ENCODE results near the gene FNTB. TPM values are rescaled to one million over a fixed set of nuclear protein-coding genes. Genes with fewer than 3 reads are reported as not detected.

FNTB gene
- total RNA-seq, 1 donor from 2014 or later, result 21.6 TPM

GRCh38 chr14:65092349-65092748 lies 105.7 kb downstream of the FNTB start:
- Mint-ChIP-seq H3K27ac (ENCODE audit: unreplicated experiment) (no peak overlapping the region), H3K9me3 (ENCODE audit: low read depth) (peaks cover 2% of the 10 kb centered on the region), H3K27me3 (ENCODE audit: low read depth) (no peaks in the 10 kb centered on the region), H3K4me1 (ENCODE audit: low read depth) (peaks cover 22% of the 10 kb centered on the region), H3K36me3 (ENCODE audit: low read depth) (peaks cover 39% of the 10 kb centered on the region), H3K4me3 (ENCODE audit: unreplicated experiment) (no peak overlapping the region)
- DNase-seq (ENCODE audit: low spot score), result no peak
- no peak for TF ChIP-seq CTCF (IDR thresholded peaks at IDR 0.05)

- H3K4me3 Mint-ChIP-seq (ENCODE audit: unreplicated experiment), result no peak overlapping the region
- peak overlapping the region; percentile 59 for H3K27ac Mint-ChIP-seq (ENCODE audit: unreplicated experiment)
- H3K9me3 Mint-ChIP-seq (ENCODE audit: low read depth), result no peaks in the 10 kb centered on the region
- H3K27me3 Mint-ChIP-seq (ENCODE audit: low read depth), result no peaks in the 10 kb centered on the region
- DNase-seq (ENCODE audit: low spot score), result no peak
- peaks cover 29% of the 10 kb centered on the region for H3K36me3 Mint-ChIP-seq (ENCODE audit: low read depth)
- TF ChIP-seq CTCF (IDR thresholded peaks at IDR 0.05), result no peak
- H3K4me1 Mint-ChIP-seq (ENCODE audit: low read depth), result peaks cover 39% of the 10 kb centered on the region
These were observed 109.0 kb downstream of the FNTB start for GRCh38 chr14:65095633-65096205.

GRCh38 chr14:65096323-65097089 lies 109.8 kb downstream of the FNTB start:
- Mint-ChIP-seq H3K9me3 (ENCODE audit: low read depth) (no peaks in the 10 kb centered on the region), H3K27me3 (ENCODE audit: low read depth) (no peaks in the 10 kb centered on the region), H3K36me3 (ENCODE audit: low read depth) (peaks cover 23% of the 10 kb centered on the region), H3K4me1 (ENCODE audit: low read depth) (peaks cover 46% of the 10 kb centered on the region), H3K27ac (ENCODE audit: unreplicated experiment) (peak overlapping the region; percentile 59), H3K4me3 (ENCODE audit: unreplicated experiment) (no peak overlapping the region)
- DNase-seq (ENCODE audit: low spot score), result no peak
- TF ChIP-seq CTCF (IDR thresholded peaks at IDR 0.05), result no peak

GRCh38 chr14:65098586-65098985 lies 111.9 kb downstream of the FNTB start:
- peaks cover 52% of the 10 kb centered on the region for H3K4me1 Mint-ChIP-seq (ENCODE audit: low read depth)
- H3K9me3 Mint-ChIP-seq (ENCODE audit: low read depth), result no peaks in the 10 kb centered on the region
- TF ChIP-seq CTCF (IDR thresholded peaks at IDR 0.05), result no peak
- peaks cover 10% of the 10 kb centered on the region for H3K36me3 Mint-ChIP-seq (ENCODE audit: low read depth)
- H3K4me3 Mint-ChIP-seq (ENCODE audit: unreplicated experiment), result no peak overlapping the region
- DNase-seq (ENCODE audit: low spot score), result no peak
- H3K27ac Mint-ChIP-seq (ENCODE audit: unreplicated experiment), result peak overlapping the region; percentile 65
- H3K27me3 Mint-ChIP-seq (ENCODE audit: low read depth), result no peaks in the 10 kb centered on the region

- Mint-ChIP-seq H3K4me1 (ENCODE audit: low read depth) (peaks cover 42% of the 10 kb centered on the region), H3K27ac (ENCODE audit: unreplicated experiment) (peak overlapping the region; percentile 77), H3K4me3 (ENCODE audit: unreplicated experiment) (peak overlapping the region; percentile 82), H3K27me3 (ENCODE audit: low read depth) (no peaks in the 10 kb centered on the region), H3K9me3 (ENCODE audit: low read depth) (no peaks in the 10 kb centered on the region), H3K36me3 (ENCODE audit: low read depth) (peaks cover 3% of the 10 kb centered on the region)
- TF ChIP-seq CTCF (IDR thresholded peaks at IDR 0.05), result no peak
- no peak for DNase-seq (ENCODE audit: low spot score)
These were observed 114.3 kb downstream of the FNTB start for GRCh38 chr14:65100922-65101541.
